HL-60 (cell line): ENCODE measurements around the gene KCNQ5.

Experiments used
- DNase-seq, 2 experiments: peaks; one replicate each; pipeline ENCODE4 v3.0.0-alpha.2; 2010 to 2020; ENCODE audit warnings: low read depth in 1 of 2, low spot score in 1 of 2
- H3K27ac ChIP-seq: fragments of 250-450 bp; sonication (Bioruptor Pico); replicated peaks from 2 replicates; pipeline ENCODE4 v1.5.1; 2020; ENCODE audit warnings: mild to moderate bottlenecking, moderate library complexity
- H3K27me3 ChIP-seq: fragments of 250-450 bp; sonication (Bioruptor Pico); 2 replicates; pipeline ENCODE4 v1.5.1; 2021; ENCODE audit warnings: mild to moderate bottlenecking, moderate library complexity; ENCODE audit not compliant: insufficient read depth, poor library complexity, severe bottlenecking
- H3K4me3 ChIP-seq: replicated peaks from 2 replicates; pipeline ENCODE4 v1.5.1; 2011; ENCODE audit warnings: mild to moderate bottlenecking, control low read depth, low read length; ENCODE audit not compliant: insufficient read depth
- GABPA ChIP-seq: IDR thresholded peaks from 2 replicates; pipeline ENCODE4 v1.6.1; 2012; ENCODE audit warnings: low read depth
- POLR2AphosphoS5 ChIP-seq: IDR thresholded peaks from 2 replicates; pipeline ENCODE4 v1.6.1; 2012; ENCODE audit warnings: low read depth
- SPI1 ChIP-seq: IDR thresholded peaks from 2 replicates; pipeline ENCODE4 v1.6.1; 2012; ENCODE audit warnings: low read depth, mild to moderate bottlenecking, borderline replicate concordance
- TF ChIP-seq, protein P1 (sequence below): IDR thresholded peaks from one replicate; pipeline ENCODE4 v1.5.1; 2011; ENCODE audit warnings: low read length, control low read depth, inconsistent platforms; ENCODE audit not compliant: insufficient read depth
- TF ChIP-seq, protein P2 (sequence below): IDR thresholded peaks from 2 replicates; pipeline ENCODE4 v1.6.1; 2012; ENCODE audit warnings: low read depth; ENCODE audit not compliant: insufficient replicate concordance

The KCNQ5 gene

DNA sequence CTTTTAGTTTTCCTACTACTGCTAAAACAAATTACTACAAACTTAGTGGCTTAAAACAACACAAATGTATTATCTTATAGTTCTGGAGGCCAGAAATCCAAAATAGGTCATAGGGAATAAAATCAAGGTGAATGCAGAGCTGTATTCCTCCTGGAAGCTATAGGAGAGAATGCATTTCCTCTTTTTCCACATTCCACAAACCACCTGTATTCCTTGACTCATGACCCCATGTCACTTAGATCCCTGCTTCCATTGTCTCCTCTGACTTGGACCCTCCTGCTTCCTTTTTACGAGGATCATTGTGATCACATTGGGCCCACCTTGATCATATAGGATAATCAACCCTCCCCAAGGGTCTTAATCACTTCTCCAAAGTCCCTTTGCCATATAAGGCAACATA is 200.8 kb downstream of the KCNQ5 start:
- no peak overlapping the region for H3K4me3 ChIP-seq
- TF ChIP-seq SPI1 (peak; percentile 19; the same call in 1 of the 2 replicates), GABPA (no peak)
- TF ChIP-seq, protein P1, sequence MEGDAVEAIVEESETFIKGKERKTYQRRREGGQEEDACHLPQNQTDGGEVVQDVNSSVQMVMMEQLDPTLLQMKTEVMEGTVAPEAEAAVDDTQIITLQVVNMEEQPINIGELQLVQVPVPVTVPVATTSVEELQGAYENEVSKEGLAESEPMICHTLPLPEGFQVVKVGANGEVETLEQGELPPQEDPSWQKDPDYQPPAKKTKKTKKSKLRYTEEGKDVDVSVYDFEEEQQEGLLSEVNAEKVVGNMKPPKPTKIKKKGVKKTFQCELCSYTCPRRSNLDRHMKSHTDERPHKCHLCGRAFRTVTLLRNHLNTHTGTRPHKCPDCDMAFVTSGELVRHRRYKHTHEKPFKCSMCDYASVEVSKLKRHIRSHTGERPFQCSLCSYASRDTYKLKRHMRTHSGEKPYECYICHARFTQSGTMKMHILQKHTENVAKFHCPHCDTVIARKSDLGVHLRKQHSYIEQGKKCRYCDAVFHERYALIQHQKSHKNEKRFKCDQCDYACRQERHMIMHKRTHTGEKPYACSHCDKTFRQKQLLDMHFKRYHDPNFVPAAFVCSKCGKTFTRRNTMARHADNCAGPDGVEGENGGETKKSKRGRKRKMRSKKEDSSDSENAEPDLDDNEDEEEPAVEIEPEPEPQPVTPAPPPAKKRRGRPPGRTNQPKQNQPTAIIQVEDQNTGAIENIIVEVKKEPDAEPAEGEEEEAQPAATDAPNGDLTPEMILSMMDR: no peak
- TF ChIP-seq, protein P2, sequence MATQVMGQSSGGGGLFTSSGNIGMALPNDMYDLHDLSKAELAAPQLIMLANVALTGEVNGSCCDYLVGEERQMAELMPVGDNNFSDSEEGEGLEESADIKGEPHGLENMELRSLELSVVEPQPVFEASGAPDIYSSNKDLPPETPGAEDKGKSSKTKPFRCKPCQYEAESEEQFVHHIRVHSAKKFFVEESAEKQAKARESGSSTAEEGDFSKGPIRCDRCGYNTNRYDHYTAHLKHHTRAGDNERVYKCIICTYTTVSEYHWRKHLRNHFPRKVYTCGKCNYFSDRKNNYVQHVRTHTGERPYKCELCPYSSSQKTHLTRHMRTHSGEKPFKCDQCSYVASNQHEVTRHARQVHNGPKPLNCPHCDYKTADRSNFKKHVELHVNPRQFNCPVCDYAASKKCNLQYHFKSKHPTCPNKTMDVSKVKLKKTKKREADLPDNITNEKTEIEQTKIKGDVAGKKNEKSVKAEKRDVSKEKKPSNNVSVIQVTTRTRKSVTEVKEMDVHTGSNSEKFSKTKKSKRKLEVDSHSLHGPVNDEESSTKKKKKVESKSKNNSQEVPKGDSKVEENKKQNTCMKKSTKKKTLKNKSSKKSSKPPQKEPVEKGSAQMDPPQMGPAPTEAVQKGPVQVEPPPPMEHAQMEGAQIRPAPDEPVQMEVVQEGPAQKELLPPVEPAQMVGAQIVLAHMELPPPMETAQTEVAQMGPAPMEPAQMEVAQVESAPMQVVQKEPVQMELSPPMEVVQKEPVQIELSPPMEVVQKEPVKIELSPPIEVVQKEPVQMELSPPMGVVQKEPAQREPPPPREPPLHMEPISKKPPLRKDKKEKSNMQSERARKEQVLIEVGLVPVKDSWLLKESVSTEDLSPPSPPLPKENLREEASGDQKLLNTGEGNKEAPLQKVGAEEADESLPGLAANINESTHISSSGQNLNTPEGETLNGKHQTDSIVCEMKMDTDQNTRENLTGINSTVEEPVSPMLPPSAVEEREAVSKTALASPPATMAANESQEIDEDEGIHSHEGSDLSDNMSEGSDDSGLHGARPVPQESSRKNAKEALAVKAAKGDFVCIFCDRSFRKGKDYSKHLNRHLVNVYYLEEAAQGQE: no peak
- DNase-seq: no peak

DNA sequence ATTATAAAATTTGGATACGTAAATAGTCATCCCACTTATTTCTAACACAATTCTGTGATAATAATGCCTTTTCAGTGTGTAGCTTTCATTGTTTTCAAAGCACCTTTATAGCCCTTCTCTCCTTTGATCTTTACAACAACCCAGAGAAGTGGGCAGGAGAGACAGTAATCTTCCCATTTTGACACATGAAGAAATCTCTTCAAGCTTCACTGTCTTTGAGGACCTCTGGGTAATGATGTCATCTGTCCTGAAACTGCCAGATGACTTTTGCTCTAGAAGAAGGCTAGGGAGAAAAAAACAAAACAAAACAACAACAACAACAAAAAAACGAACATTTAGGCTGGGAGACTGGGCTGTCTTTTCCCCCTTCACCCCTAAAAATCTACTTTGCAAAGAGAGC is 203.0 kb downstream of the KCNQ5 start:
- no peak overlapping the region for H3K4me3 ChIP-seq
- H3K27me3 ChIP-seq: no peaks in the 10 kb centered on the region
- TF ChIP-seq GABPA (no peak), SPI1 (no peak), POLR2AphosphoS5 (no peak)
- TF ChIP-seq, protein P2: no peak
- TF ChIP-seq, protein P1: no peak
- no peak for DNase-seq
- H3K27ac ChIP-seq: no peak overlapping the region

More for the DNA sequence above, 200.8 kb downstream of the KCNQ5 start:
- 0 out of 2 replicates have a peak overlapping the region, but pooled peaks have one; percentile 9 for H3K27ac ChIP-seq
- no peaks in the 10 kb centered on the region for H3K27me3 ChIP-seq

DNA sequence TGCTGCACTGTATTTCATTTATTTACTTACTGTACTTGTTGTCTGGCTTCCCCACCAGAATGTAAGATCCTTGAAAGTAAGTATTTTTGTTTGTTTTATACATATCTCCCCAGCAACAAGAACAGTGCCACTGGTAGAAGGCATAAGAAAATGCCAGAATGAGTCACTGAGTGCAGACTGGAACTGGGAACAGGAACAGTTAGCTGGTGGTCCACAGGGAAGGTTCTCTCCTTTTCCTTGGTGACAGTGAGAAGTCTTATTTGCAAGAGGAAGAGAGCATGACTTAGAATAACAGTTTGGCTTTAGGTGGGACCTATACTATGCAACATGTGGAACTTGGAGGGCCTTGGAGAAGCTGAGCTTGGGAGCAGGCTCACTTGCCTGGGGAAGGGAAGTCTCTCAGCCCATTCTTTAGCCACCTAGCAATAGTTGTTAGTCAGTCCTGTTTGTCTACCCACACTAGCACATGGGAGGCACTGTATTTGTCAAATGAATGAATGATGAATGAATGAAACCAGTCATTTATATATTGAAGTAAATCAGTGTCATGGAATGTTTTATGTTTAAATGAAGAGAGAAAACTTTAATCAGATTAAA is 203.5 kb downstream of the KCNQ5 start:
- no peak overlapping the region for H3K27ac ChIP-seq
- TF ChIP-seq, protein P1: no peak
- no peak for TF ChIP-seq POLR2AphosphoS5
- TF ChIP-seq GABPA: no peak
- TF ChIP-seq SPI1: no peak
- TF ChIP-seq, protein P2: no peak
- H3K4me3 ChIP-seq: no peak overlapping the region

More for the DNA sequence above, 203.5 kb downstream of the KCNQ5 start:
- no peak for DNase-seq
- H3K27me3 ChIP-seq: no peaks in the 10 kb centered on the region
